ENCODE results near the gene SGCD.

DNA sequence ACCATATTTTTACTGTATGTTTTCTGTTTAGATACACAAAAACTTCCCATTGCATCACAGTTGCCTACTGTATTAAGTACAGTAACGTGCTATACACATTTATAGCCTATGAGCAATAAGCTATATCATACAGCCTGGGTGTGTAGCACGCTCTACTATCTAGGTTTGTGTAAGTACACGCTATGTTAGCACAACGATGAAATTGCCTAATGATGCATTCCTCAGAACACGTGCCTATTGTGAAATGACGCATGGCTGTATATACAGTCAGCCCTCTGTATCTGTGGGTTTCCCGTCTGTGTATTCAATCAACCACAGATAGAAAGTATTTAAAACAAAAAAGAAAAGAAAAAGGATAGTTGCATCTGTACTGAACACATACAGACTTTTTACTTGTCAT lies 64.2 kb downstream of the SGCD start:
- TF ChIP-seq CEBPB (IDR thresholded peaks at IDR 0.05; ENCODE audit: low read depth, low read length) (peak; percentile 99), MXI1 (IDR thresholded peaks at IDR 0.05; ENCODE audit: borderline replicate concordance, low read depth, low read length) (peak; percentile 79), RAD21 (IDR thresholded peaks at IDR 0.05; ENCODE audit: low read length) (no peak; the same call in 1 of the 2 replicates), MAZ (IDR thresholded peaks at IDR 0.05; ENCODE audit: borderline replicate concordance, low read depth, low read length) (no peak), USF2 (IDR thresholded peaks at IDR 0.05; ENCODE audit: low read depth, low read length) (peak; percentile 93), RFX5 (IDR thresholded peaks at IDR 0.05; ENCODE audit: low read depth, low read length) (no peak), ELK1 (IDR thresholded peaks at IDR 0.05; ENCODE audit: borderline replicate concordance, low read depth, low read length) (no peak), POLR2A (IDR thresholded peaks at IDR 0.05; ENCODE audit: low read depth, low read length) (no peak), CHD1 (IDR thresholded peaks at IDR 0.05; ENCODE audit: low read depth, low read length) (no peak), BHLHE40 (IDR thresholded peaks at IDR 0.05; ENCODE audit: low read depth, low read length) (peak; percentile 100)
- TF ChIP-seq, protein P1, sequence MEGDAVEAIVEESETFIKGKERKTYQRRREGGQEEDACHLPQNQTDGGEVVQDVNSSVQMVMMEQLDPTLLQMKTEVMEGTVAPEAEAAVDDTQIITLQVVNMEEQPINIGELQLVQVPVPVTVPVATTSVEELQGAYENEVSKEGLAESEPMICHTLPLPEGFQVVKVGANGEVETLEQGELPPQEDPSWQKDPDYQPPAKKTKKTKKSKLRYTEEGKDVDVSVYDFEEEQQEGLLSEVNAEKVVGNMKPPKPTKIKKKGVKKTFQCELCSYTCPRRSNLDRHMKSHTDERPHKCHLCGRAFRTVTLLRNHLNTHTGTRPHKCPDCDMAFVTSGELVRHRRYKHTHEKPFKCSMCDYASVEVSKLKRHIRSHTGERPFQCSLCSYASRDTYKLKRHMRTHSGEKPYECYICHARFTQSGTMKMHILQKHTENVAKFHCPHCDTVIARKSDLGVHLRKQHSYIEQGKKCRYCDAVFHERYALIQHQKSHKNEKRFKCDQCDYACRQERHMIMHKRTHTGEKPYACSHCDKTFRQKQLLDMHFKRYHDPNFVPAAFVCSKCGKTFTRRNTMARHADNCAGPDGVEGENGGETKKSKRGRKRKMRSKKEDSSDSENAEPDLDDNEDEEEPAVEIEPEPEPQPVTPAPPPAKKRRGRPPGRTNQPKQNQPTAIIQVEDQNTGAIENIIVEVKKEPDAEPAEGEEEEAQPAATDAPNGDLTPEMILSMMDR (conservative IDR thresholded peaks at IDR 0.05; ENCODE audit: low read depth, low read length): no peak

All from IMR-90 (cell line).